GM12864 (cell line): Measurements from ENCODE around the gene GPR179.

Experiments used
- DNase-seq: peaks from one replicate; pipeline ENCODE4 v3.0.0-alpha.2; 2011; ENCODE audit warnings: low read depth
- H3K4me3 ChIP-seq: 2 replicates; pipeline ENCODE4 v1.5.1; 2011; ENCODE audit warnings: mild to moderate bottlenecking, low read depth, low read length, control low read depth
- CTCF ChIP-seq: IDR thresholded peaks from 2 replicates; pipeline ENCODE4 v1.5.1; 2011; ENCODE audit warnings: low read depth, mild to moderate bottlenecking, moderate library complexity, low read length, control low read depth, inconsistent platforms; ENCODE audit errors: missing control alignments

Gene GPR179

GRCh38 chr17:38328620-38329019 lies 15.1 kb downstream of the GPR179 start:
- H3K4me3 ChIP-seq: no peak overlapping the region
- no peak for TF ChIP-seq CTCF
- DNase-seq: no peak

- no peak overlapping the region for H3K4me3 ChIP-seq
- no peak for DNase-seq
- no peak for TF ChIP-seq CTCF
Measured at GRCh38 chr17:38327936-38328335, 15.8 kb downstream of the GPR179 start.

GRCh38 chr17:38326996-38327792 lies 16.6 kb downstream of the GPR179 start:
- DNase-seq: no peak
- no peak for TF ChIP-seq CTCF
- H3K4me3 ChIP-seq: no peak overlapping the region

- no peak for DNase-seq
- no peak for TF ChIP-seq CTCF
- no peak overlapping the region for H3K4me3 ChIP-seq
Measured at GRCh38 chr17:38325221-38325851, 18.4 kb downstream of the GPR179 start.

- H3K4me3 ChIP-seq: no peak overlapping the region
- TF ChIP-seq CTCF: no peak
- DNase-seq: no peak
Measured at GRCh38 chr17:38324772-38325171, 19.0 kb downstream of the GPR179 start.

- no peak for DNase-seq
- no peak for TF ChIP-seq CTCF
- no peak overlapping the region for H3K4me3 ChIP-seq
Measured at GRCh38 chr17:38324141-38324697, 19.5 kb downstream of the GPR179 start.

GRCh38 chr17:38322897-38323296 lies 20.9 kb downstream of the GPR179 start:
- no peak overlapping the region for H3K4me3 ChIP-seq
- DNase-seq: no peak
- no peak for TF ChIP-seq CTCF
